ENCODE results near the gene CIDEA. TPM values are rescaled to one million over a fixed set of nuclear protein-coding genes. Genes with fewer than 3 reads are reported as not detected.

CIDEA gene
- total RNA-seq, 2 experiments from 2014 or later, result not detected

GRCh38 chr18:12282442-12283039 is 28.4 kb downstream of the CIDEA start:
- no peak for DNase-seq
- Mint-ChIP-seq H3K4me3 (no peak overlapping the region), H3K36me3 (ENCODE audit: low read depth) (no peaks in the 10 kb centered on the region), H3K4me1 (ENCODE audit: low read depth) (no peaks in the 10 kb centered on the region), H3K27ac (no peak overlapping the region), H3K9me3 (no peaks in the 10 kb centered on the region), H3K27me3 (ENCODE audit: low read depth) (peaks cover 7% of the 10 kb centered on the region)
- CTCF ChIA-PET, result interaction anchor here (2.0 kb wide), 1 partner anchor 10 kb away, joined by 7 read pairs; no protein-coding TSS in a partner anchor
- intact Hi-C loops (cut with micrococcal nuclease), result no loop called here

DNA sequence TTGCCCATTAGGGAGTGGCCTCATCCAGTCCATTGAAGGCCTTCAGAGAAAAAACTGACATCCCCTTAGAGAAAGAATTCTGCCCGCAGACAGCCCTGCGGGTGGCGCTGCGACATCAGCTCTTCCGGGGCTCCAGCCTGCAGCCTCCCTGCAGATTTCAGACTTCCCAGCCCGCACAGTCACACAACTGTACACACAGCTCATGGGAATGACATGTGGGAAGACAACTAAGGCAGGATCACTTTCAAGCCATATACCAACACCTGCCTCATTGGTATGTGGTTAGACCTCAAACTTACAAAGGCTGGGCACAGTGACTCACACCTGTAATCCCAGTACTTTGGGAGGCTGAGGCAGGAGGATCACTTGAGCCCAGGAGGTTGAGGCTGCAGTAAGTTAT is 29.1 kb downstream of the CIDEA start:
- Mint-ChIP-seq H3K27me3 (ENCODE audit: low read depth) (peaks cover 13% of the 10 kb centered on the region), H3K4me3 (no peak overlapping the region), H3K4me1 (ENCODE audit: low read depth) (peaks cover 3% of the 10 kb centered on the region), H3K27ac (no peak overlapping the region), H3K9me3 (no peaks in the 10 kb centered on the region), H3K36me3 (ENCODE audit: low read depth) (no peaks in the 10 kb centered on the region)
- DNase-seq, result no peak
- CTCF ChIA-PET, result interaction anchor here (2.0 kb wide), 1 partner anchor 11 kb away, joined by 7 read pairs; no protein-coding TSS in a partner anchor
- intact Hi-C loops (cut with micrococcal nuclease), result no loop called here

- Mint-ChIP-seq H3K27me3 (ENCODE audit: low read depth) (peaks cover 16% of the 10 kb centered on the region), H3K4me1 (ENCODE audit: low read depth) (peaks cover 3% of the 10 kb centered on the region), H3K9me3 (no peaks in the 10 kb centered on the region), H3K36me3 (ENCODE audit: low read depth) (no peaks in the 10 kb centered on the region), H3K27ac (no peak overlapping the region), H3K4me3 (no peak overlapping the region)
- DNase-seq, result no peak
- intact Hi-C loops (cut with micrococcal nuclease), result no loop called here
- CTCF ChIA-PET, result no interaction called here
These were observed 29.5 kb downstream of the CIDEA start for GRCh38 chr18:12283666-12284065.

- H3K4me3 Mint-ChIP-seq, result no peak overlapping the region
- intact Hi-C loops (cut with micrococcal nuclease), result no loop called here
- H3K27me3 Mint-ChIP-seq (ENCODE audit: low read depth), result peaks cover 27% of the 10 kb centered on the region
- CTCF ChIA-PET, result interaction anchor here (0.5 kb wide), 1 partner anchor 267 kb away, joined by 3 read pairs; no protein-coding TSS in a partner anchor
- no peaks in the 10 kb centered on the region for H3K36me3 Mint-ChIP-seq (ENCODE audit: low read depth)
- DNase-seq, result no peak
- no peak overlapping the region for H3K27ac Mint-ChIP-seq
- peaks cover 3% of the 10 kb centered on the region for H3K4me1 Mint-ChIP-seq (ENCODE audit: low read depth)
- no peaks in the 10 kb centered on the region for H3K9me3 Mint-ChIP-seq
These were observed 33.0 kb downstream of the CIDEA start for GRCh38 chr18:12287131-12287681.

DNA sequence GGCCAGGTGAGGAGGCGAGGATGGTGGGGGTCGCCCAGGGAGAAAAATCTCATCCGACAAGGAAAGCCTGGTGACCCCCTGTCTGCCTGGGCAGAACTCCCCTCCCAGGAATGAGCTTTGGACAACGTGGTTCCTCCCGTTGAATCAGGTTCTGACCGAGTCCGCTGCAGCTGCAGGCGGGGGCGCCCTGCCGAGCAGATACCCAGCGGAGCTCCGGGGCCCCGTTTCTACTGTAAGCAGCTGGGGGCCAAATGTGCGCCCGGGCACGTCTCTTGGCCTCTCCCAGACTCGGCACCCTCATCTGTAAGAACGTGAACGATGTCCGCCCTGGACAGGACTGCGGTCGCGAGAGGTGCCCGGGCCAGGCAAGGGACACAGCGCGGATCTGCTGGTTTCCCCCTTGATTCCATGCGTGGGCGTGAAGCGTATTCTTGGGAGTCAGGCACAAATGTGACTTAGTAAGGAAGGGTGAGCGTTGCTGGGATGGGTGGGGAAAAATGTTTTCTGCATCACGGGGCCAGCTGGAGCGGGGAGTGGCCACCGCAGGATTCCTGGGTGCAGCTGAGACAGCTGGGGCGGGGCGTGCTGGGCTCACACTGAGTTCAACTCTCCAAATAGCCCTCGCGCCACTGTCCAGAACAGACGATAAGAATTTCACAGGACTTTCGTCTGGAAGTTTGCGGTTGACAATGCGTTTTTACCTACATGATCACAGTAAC is 33.7 kb downstream of the CIDEA start:
- Mint-ChIP-seq H3K27me3 (ENCODE audit: low read depth) (peaks cover 27% of the 10 kb centered on the region), H3K27ac (no peak overlapping the region), H3K9me3 (no peaks in the 10 kb centered on the region), H3K4me1 (ENCODE audit: low read depth) (peaks cover 3% of the 10 kb centered on the region), H3K36me3 (ENCODE audit: low read depth) (no peaks in the 10 kb centered on the region), H3K4me3 (no peak overlapping the region)
- intact Hi-C loops (cut with micrococcal nuclease), result no loop called here
- CTCF ChIA-PET, result interaction anchor here (0.5 to 1.0 kb wide), 2 partner anchors 41 to 268 kb away, joined by 3 read pairs; no protein-coding TSS in a partner anchor
- DNase-seq, result no peak

DNA sequence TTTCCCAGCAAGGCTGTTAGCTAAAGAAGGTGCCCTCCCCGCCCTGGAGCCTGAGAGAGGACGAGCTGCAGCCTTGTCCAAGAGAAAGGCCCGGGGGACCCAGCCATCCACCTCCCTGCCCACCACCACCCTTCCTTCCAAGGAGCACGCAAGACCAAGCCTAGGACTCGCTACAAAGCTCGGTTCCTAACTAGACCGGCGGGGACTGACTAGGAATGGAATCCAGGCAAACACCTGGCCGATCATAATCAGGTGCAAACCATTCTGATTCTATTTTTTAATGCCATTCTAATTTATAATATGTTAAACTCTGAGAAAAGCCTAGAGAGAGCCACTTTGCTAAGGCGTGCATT is 34.2 kb downstream of the CIDEA start:
- intact Hi-C loops (cut with micrococcal nuclease), result no loop called here
- CTCF ChIA-PET, result interaction anchor here (1.0 kb wide), 1 partner anchor 40 kb away, joined by 3 read pairs; no protein-coding TSS in a partner anchor
- H3K27me3 Mint-ChIP-seq (ENCODE audit: low read depth), result peaks cover 27% of the 10 kb centered on the region
- H3K36me3 Mint-ChIP-seq (ENCODE audit: low read depth), result no peaks in the 10 kb centered on the region
- no peaks in the 10 kb centered on the region for H3K9me3 Mint-ChIP-seq
- no peak overlapping the region for H3K27ac Mint-ChIP-seq
- no peak overlapping the region for H3K4me3 Mint-ChIP-seq
- no peak for DNase-seq
- H3K4me1 Mint-ChIP-seq (ENCODE audit: low read depth), result peaks cover 3% of the 10 kb centered on the region

DNA sequence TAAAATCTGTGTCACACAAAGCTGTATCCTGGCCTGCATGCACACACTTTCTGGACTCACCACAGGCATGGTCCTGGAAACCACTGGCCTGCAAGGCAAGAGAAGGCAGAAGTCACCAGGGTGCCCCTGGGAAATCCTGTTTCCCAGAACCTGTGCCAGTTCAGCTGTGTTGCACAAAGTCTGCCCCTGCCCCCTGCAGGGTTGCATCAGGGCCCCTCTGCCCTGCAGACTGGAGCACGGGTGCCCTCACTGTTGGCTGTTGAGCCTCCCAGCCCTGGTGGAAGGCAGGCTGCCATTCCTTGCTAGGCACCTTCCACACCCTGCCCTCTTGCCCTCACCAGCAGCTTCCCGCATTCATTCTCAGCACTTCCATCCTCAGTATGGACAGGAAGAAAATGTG is 35.9 kb downstream of the CIDEA start:
- no peak overlapping the region for H3K4me3 Mint-ChIP-seq
- H3K27ac Mint-ChIP-seq, result no peak overlapping the region
- H3K27me3 Mint-ChIP-seq (ENCODE audit: low read depth), result peaks cover 22% of the 10 kb centered on the region
- intact Hi-C loops (cut with micrococcal nuclease), result no loop called here
- no peaks in the 10 kb centered on the region for H3K36me3 Mint-ChIP-seq (ENCODE audit: low read depth)
- H3K9me3 Mint-ChIP-seq, result no peaks in the 10 kb centered on the region
- CTCF ChIA-PET, result no interaction called here
- no peak for DNase-seq
- H3K4me1 Mint-ChIP-seq (ENCODE audit: low read depth), result peaks cover 3% of the 10 kb centered on the region

GRCh38 chr18:12291161-12291560 is 37.0 kb downstream of the CIDEA start:
- intact Hi-C loops (cut with micrococcal nuclease), result no loop called here
- peaks cover 24% of the 10 kb centered on the region for H3K27me3 Mint-ChIP-seq (ENCODE audit: low read depth)
- CTCF ChIA-PET, result interaction anchor here (1.2 kb wide), 1 partner anchor 37 kb away, joined by 4 read pairs; no protein-coding TSS in a partner anchor
- H3K9me3 Mint-ChIP-seq, result no peaks in the 10 kb centered on the region
- no peak overlapping the region for H3K27ac Mint-ChIP-seq
- H3K4me3 Mint-ChIP-seq, result no peak overlapping the region
- H3K36me3 Mint-ChIP-seq (ENCODE audit: low read depth), result no peaks in the 10 kb centered on the region
- H3K4me1 Mint-ChIP-seq (ENCODE audit: low read depth), result peaks cover 3% of the 10 kb centered on the region
- DNase-seq, result no peak

DNA sequence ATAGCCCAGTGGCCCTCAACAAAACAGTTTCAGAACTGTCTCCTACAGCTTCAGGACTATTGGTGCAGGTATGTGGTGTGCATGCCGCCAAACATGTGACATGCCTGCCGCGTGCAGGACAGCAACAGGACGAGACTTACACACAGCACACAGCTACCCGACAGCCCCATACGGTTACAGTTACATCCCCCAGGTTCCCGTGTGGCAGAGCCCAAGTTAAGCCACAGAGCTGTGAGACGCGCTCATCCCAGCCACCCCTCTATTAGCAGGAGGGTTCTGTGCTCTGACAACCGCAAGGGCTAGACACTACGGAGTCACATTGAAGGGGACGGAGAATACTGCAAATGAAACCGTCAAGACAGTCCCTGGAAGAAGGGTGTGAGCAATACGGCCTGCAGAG is 37.5 kb downstream of the CIDEA start:
- no peak for DNase-seq
- Mint-ChIP-seq H3K4me3 (no peak overlapping the region), H3K27ac (no peak overlapping the region), H3K27me3 (ENCODE audit: low read depth) (peaks cover 24% of the 10 kb centered on the region), H3K9me3 (no peaks in the 10 kb centered on the region), H3K4me1 (ENCODE audit: low read depth) (peaks cover 3% of the 10 kb centered on the region), H3K36me3 (ENCODE audit: low read depth) (no peaks in the 10 kb centered on the region)
- CTCF ChIA-PET, result interaction anchor here (0.8 to 1.2 kb wide), 2 partner anchors 13 to 36 kb away, joined by 4 to 5 read pairs; no protein-coding TSS in a partner anchor
- intact Hi-C loops (cut with micrococcal nuclease), result no loop called here

- H3K27ac Mint-ChIP-seq, result no peak overlapping the region
- CTCF ChIA-PET, result no interaction called here
- intact Hi-C loops (cut with micrococcal nuclease), result no loop called here
These were observed 39.7 kb downstream of the CIDEA start for GRCh38 chr18:12293831-12294230.

DNA sequence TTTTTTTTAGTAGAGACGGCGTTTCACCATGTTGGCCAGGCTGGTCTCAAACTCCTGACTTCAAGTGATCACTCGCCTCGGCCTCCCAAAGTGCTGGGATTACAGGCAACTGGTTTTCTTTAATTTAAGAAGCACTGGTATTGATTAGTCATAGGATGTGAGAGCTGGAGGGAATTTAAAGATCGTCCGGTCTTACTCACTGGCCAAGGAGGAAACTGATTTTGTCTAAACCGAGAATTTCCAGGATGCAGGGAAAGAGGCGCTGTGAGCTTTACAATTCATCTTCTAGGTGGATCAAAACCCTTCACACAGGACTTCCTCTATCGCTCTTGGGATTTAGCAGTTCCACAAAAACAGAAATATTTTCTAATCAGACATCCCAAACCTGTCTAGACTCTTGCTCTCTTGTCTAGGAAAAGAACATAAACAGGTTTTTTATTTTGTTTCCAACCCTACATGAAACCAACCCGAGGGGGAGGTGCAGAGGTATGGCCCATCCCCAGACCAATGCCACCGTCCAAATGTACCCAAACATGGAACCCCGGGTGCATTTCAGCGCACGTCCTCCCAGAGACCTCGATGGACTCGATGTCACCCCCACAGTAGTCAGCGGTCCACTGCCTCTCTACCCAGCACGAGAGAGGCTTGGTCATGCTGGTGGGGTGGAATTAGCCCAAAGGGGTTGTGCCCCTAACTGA is 41.4 kb downstream of the CIDEA start:
- no peaks in the 10 kb centered on the region for H3K9me3 Mint-ChIP-seq
- no peaks in the 10 kb centered on the region for H3K36me3 Mint-ChIP-seq (ENCODE audit: low read depth)
- no peak for DNase-seq
- intact Hi-C loops (cut with micrococcal nuclease), result no loop called here
- no peak overlapping the region for H3K4me3 Mint-ChIP-seq
- no peak overlapping the region for H3K27ac Mint-ChIP-seq
- H3K27me3 Mint-ChIP-seq (ENCODE audit: low read depth), result peaks cover 5% of the 10 kb centered on the region
- no peaks in the 10 kb centered on the region for H3K4me1 Mint-ChIP-seq (ENCODE audit: low read depth)
- CTCF ChIA-PET, result no interaction called here

More at GRCh38 chr18:12293831-12294230, 39.7 kb downstream of the CIDEA start:
- DNase-seq, result no peak
- H3K4me3 Mint-ChIP-seq, result no peak overlapping the region
- H3K36me3 Mint-ChIP-seq (ENCODE audit: low read depth), result no peaks in the 10 kb centered on the region
- H3K9me3 Mint-ChIP-seq, result no peaks in the 10 kb centered on the region
- H3K27me3 Mint-ChIP-seq (ENCODE audit: low read depth), result peaks cover 13% of the 10 kb centered on the region
- H3K4me1 Mint-ChIP-seq (ENCODE audit: low read depth), result no peaks in the 10 kb centered on the region

DNA sequence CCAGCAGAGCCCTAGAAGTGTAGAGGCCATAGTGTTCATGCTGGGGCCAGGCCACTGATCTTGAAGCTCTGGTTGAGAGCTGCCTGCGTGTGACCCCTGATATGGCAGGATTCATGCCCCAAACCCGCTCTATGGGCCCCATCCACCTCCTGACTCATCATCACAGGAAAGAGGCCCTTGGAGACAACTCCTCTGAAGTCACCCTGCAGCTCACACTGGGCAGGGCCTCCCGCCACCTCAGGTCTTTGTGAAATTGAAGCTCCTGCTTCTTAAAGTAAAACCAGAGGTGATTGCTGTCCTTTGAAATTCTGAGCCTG is 41.9 kb downstream of the CIDEA start:
- H3K4me3 Mint-ChIP-seq, result no peak overlapping the region
- no peak overlapping the region for H3K27ac Mint-ChIP-seq
- H3K27me3 Mint-ChIP-seq (ENCODE audit: low read depth), result peaks cover 5% of the 10 kb centered on the region
- DNase-seq, result no peak
- intact Hi-C loops (cut with micrococcal nuclease), result no loop called here
- no peaks in the 10 kb centered on the region for H3K4me1 Mint-ChIP-seq (ENCODE audit: low read depth)
- no peaks in the 10 kb centered on the region for H3K36me3 Mint-ChIP-seq (ENCODE audit: low read depth)
- no peaks in the 10 kb centered on the region for H3K9me3 Mint-ChIP-seq
- CTCF ChIA-PET, result no interaction called here

All from activated naive CD4-positive, alpha-beta T cell treated with anti-CD3 and anti-CD28 coated beads for 36 hours (primary cell).